HG02870 (cell line): Measurements from ENCODE around the gene KRTAP5-2.
"Not testable (repeated sequence)": the region's sequence is repeated elsewhere in the genome, so short reads cannot be mapped to it uniquely, and the experiment has no call there.

ENCODE experiments used
- ATAC-seq: cut with Tn5 transposase; IDR thresholded peaks from one replicate; pipeline ENCODE4 v1.9.1; 2021; ENCODE audit warnings: mild to moderate bottlenecking, moderate library complexity; ENCODE audit not compliant: unreplicated experiment

KRTAP5-2 gene

GRCh38 chr11:1592628-1593027 lies 5.5 kb downstream of the KRTAP5-2 start:
- no peak for ATAC-seq

- no peak for ATAC-seq
Measured at GRCh38 chr11:1589996-1590395, 8.1 kb downstream of the KRTAP5-2 start.

GRCh38 chr11:1589191-1589963 lies 8.7 kb downstream of the KRTAP5-2 start:
- ATAC-seq, result not testable (repeated sequence)

- no peak for ATAC-seq
Measured at GRCh38 chr11:1586699-1587098, 11.4 kb downstream of the KRTAP5-2 start.

GRCh38 chr11:1584661-1585370 lies 13.3 kb downstream of the KRTAP5-2 start, which contains the start of gene KRTAP5-1:
TSS of gene KRTAP5-1 (minus strand) at chr11:1585283. CDS start at chr11:1585249, 34 bp downstream.
- not testable (repeated sequence) for ATAC-seq

GRCh38 chr11:1582909-1583308 lies 15.2 kb downstream of the KRTAP5-2 start:
- ATAC-seq, result not testable (repeated sequence)

- no peak for ATAC-seq
Measured at GRCh38 chr11:1581976-1582375, 16.1 kb downstream of the KRTAP5-2 start.

- ATAC-seq, result no peak
Measured at GRCh38 chr11:1576825-1577224, 21.3 kb downstream of the KRTAP5-2 start.

- ATAC-seq, result not testable (repeated sequence)
Measured at GRCh38 chr11:1575756-1576155, 22.3 kb downstream of the KRTAP5-2 start.

GRCh38 chr11:1574933-1575242 lies 23.2 kb downstream of the KRTAP5-2 start:
- ATAC-seq, result no peak

GRCh38 chr11:1574238-1574932 lies 23.7 kb downstream of the KRTAP5-2 start:
- ATAC-seq, result no peak

GRCh38 chr11:1573903-1574237 lies 24.2 kb downstream of the KRTAP5-2 start:
- ATAC-seq, result no peak

GRCh38 chr11:1573077-1573902 lies 24.8 kb downstream of the KRTAP5-2 start:
- no peak for ATAC-seq

- peak; percentile 46 for ATAC-seq
Measured at GRCh38 chr11:1572197-1573076, 25.7 kb downstream of the KRTAP5-2 start, which contains the start of gene DUSP8. TSS of gene DUSP8 (minus strand) at chr11:1572271. CDS start at chr11:1565826, 6,445 bp downstream.

- peak; percentile 4 for ATAC-seq
Measured at GRCh38 chr11:1571760-1572196, 26.3 kb downstream of the KRTAP5-2 start.

GRCh38 chr11:1570896-1571759 lies 27.0 kb downstream of the KRTAP5-2 start:
- ATAC-seq, result no peak

- ATAC-seq, result no peak
Measured at GRCh38 chr11:1570531-1570895, 27.6 kb downstream of the KRTAP5-2 start.

GRCh38 chr11:1570001-1570453 lies 28.1 kb downstream of the KRTAP5-2 start:
- ATAC-seq, result no peak
